H9 (cell line): ENCODE measurements around the gene FAM76B. TPM values are rescaled to one million over a fixed set of nuclear protein-coding genes. Genes with fewer than 3 reads are reported as not detected.

Experiments
- DNase-seq: peaks from one replicate; pipeline ENCODE4 v3.0.0-alpha.2; 2017
- H2AFZ ChIP-seq: one replicate; pipeline ENCODE4 v1.6.1; 2013; ENCODE audit warnings: mild to moderate bottlenecking, low read length, control low read depth, moderate library complexity
- H2AK5ac ChIP-seq: 2 replicates; pipeline ENCODE4 v1.6.1; 2013; ENCODE audit warnings: low read length, control low read depth, mixed read lengths; ENCODE audit not compliant: insufficient read length
- H2BK120ac ChIP-seq: one replicate; pipeline ENCODE4 v1.6.1; 2013; ENCODE audit warnings: low read depth, mild to moderate bottlenecking, low read length, control low read depth, inconsistent platforms; ENCODE audit not compliant: poor library complexity, severe bottlenecking
- H2BK12ac ChIP-seq: 2 replicates; pipeline ENCODE4 v1.6.1; 2013; ENCODE audit warnings: low read length, control low read depth, mixed read lengths, low read depth; ENCODE audit not compliant: insufficient read length
- H2BK15ac ChIP-seq: 2 replicates; pipeline ENCODE4 v1.6.1; 2013; ENCODE audit warnings: low read depth, low read length, control low read depth
- H2BK20ac ChIP-seq: one replicate; pipeline ENCODE4 v1.6.1; 2013; ENCODE audit warnings: low read depth, mild to moderate bottlenecking, low read length, control low read depth, inconsistent platforms; ENCODE audit not compliant: poor library complexity, severe bottlenecking
- H2BK5ac ChIP-seq: 2 replicates; pipeline ENCODE4 v1.6.1; 2013; ENCODE audit warnings: low read length, control low read depth, mixed read lengths; ENCODE audit not compliant: insufficient read length
- H3K14ac ChIP-seq: 2 replicates; pipeline ENCODE4 v1.6.1; 2013; ENCODE audit warnings: low read length, control low read depth; ENCODE audit not compliant: insufficient read depth
- H3K18ac ChIP-seq: 2 replicates; pipeline ENCODE4 v1.6.1; 2013; ENCODE audit warnings: low read depth, mild to moderate bottlenecking, mixed read lengths, low read length, control low read depth; ENCODE audit not compliant: insufficient read length
- H3K23ac ChIP-seq: 2 replicates; pipeline ENCODE4 v1.6.1; 2013; ENCODE audit warnings: low read length, control low read depth, mixed read lengths, low read depth; ENCODE audit not compliant: insufficient read length
- H3K23me2 ChIP-seq: 2 replicates; pipeline ENCODE4 v1.6.1; 2013; ENCODE audit warnings: low read depth, mild to moderate bottlenecking, mixed read lengths, low read length, control low read depth; ENCODE audit not compliant: insufficient read length, poor library complexity, severe bottlenecking
- H3K27ac ChIP-seq: 2 replicates; pipeline ENCODE4 v1.5.1; 2013; ENCODE audit warnings: low read length, control low read depth, mixed read lengths, low read depth; ENCODE audit not compliant: insufficient read length
- H3K27me3 ChIP-seq: 2 replicates; pipeline ENCODE4 v1.6.1; 2013; ENCODE audit warnings: low read length, control low read depth, inconsistent platforms; ENCODE audit not compliant: insufficient read depth
- H3K4ac ChIP-seq: 2 replicates; pipeline ENCODE4 v1.6.1; 2013; ENCODE audit warnings: low read depth, mild to moderate bottlenecking, control low read depth, inconsistent platforms, low read length, moderate library complexity
- H3K4me1 ChIP-seq: 2 replicates; pipeline ENCODE4 v1.6.1; 2013; ENCODE audit warnings: low read length, control low read depth, inconsistent platforms; ENCODE audit not compliant: insufficient read depth
- H3K4me2 ChIP-seq: 2 replicates; pipeline ENCODE4 v1.6.1; 2013; ENCODE audit warnings: low read length, control low read depth, mixed read lengths; ENCODE audit not compliant: insufficient read length, insufficient read depth
- H3K56ac ChIP-seq: 2 replicates; pipeline ENCODE4 v1.6.1; 2013; ENCODE audit warnings: low read depth, mild to moderate bottlenecking, mixed read lengths, low read length, control low read depth; ENCODE audit not compliant: insufficient read length
- H3K79me1 ChIP-seq: 2 replicates; pipeline ENCODE4 v1.6.1; 2013; ENCODE audit warnings: low read depth, mild to moderate bottlenecking, moderate library complexity, low read length, control low read depth, inconsistent platforms; ENCODE audit not compliant: insufficient read depth, poor library complexity, severe bottlenecking
- H3K79me2 ChIP-seq: 2 replicates; pipeline ENCODE4 v1.6.1; 2013; ENCODE audit warnings: low read length, control low read depth, inconsistent platforms; ENCODE audit not compliant: insufficient read depth
- H3K9ac ChIP-seq: 2 replicates; pipeline ENCODE4 v1.6.1; 2013; ENCODE audit warnings: low read length, control low read depth, mixed read lengths; ENCODE audit not compliant: insufficient read length; ENCODE audit errors: extremely low read depth
- H3K9me3 ChIP-seq: one replicate; pipeline ENCODE4 v1.6.1; 2013; ENCODE audit warnings: low read depth, low read length, inconsistent platforms; ENCODE audit not compliant: control insufficient read depth
- H3T11ph ChIP-seq: one replicate; pipeline ENCODE4 v1.6.1; 2013; ENCODE audit warnings: mild to moderate bottlenecking, low read length, control low read depth, inconsistent platforms
- H4K20me1 ChIP-seq: one replicate; pipeline ENCODE4 v1.6.1; 2013; ENCODE audit not compliant: control insufficient read depth, insufficient read length, insufficient read depth
- H4K5ac ChIP-seq: 2 replicates; pipeline ENCODE4 v1.6.1; 2013; ENCODE audit warnings: low read depth, mild to moderate bottlenecking, mixed read lengths, low read length, control low read depth; ENCODE audit not compliant: insufficient read length
- H4K8ac ChIP-seq: replicated peaks from 2 replicates; pipeline ENCODE4 v1.6.1; 2013; ENCODE audit warnings: low read length, control low read depth, mixed read lengths, low read depth; ENCODE audit not compliant: insufficient read length
- H4K91ac ChIP-seq: 2 replicates; pipeline ENCODE4 v1.6.1; 2013; ENCODE audit warnings: low read depth, mild to moderate bottlenecking, moderate library complexity, mixed read lengths, low read length, control low read depth; ENCODE audit not compliant: insufficient read length
- H3K27ac Mint-ChIP-seq, 3 experiments: 2 replicates in 2 of 3; 3 replicates in 1 of 3; pipeline ENCODE4 v1.8.0; 2020 to 2021; ENCODE audit warnings: mixed read lengths in 3 of 3, mild to moderate bottlenecking in 1 of 3, moderate library complexity in 1 of 3
- H3K27me3 Mint-ChIP-seq: 2 replicates; pipeline ENCODE4 v1.8.0; 2021; ENCODE audit warnings: low read depth, mild to moderate bottlenecking, moderate library complexity, mixed read lengths
- H3K36me3 Mint-ChIP-seq, 3 experiments: 2 replicates in 2 of 3; 3 replicates in 1 of 3; pipeline ENCODE4 v1.8.0; 2020 to 2021; ENCODE audit warnings: low read depth in 3 of 3, mixed read lengths in 3 of 3; ENCODE audit not compliant: insufficient read depth in 1 of 3
- H3K4me1 Mint-ChIP-seq, 2 experiments: 2 replicates each; pipeline ENCODE4 v1.8.0; 2020; ENCODE audit warnings: mixed read lengths in 2 of 2
- H3K4me3 Mint-ChIP-seq, 2 experiments: 2 replicates in 1 of 2; 3 replicates in 1 of 2; pipeline ENCODE4 v1.8.0; 2020 to 2021; ENCODE audit warnings: mild to moderate bottlenecking in 2 of 2, mixed read lengths in 2 of 2, moderate library complexity in 1 of 2
- H3K9me3 Mint-ChIP-seq, 2 experiments: 2 replicates in 1 of 2; 3 replicates in 1 of 2; pipeline ENCODE4 v1.8.0; 2020; ENCODE audit warnings: mild to moderate bottlenecking in 2 of 2, mixed read lengths in 2 of 2, moderate library complexity in 1 of 2
- WGBS: extraction: QIAGEN DNeasy Blood & Tissue Kit; methylation state at CpG from one replicate; pipeline ENCODE4 v1.1.7; 2013; ENCODE audit warnings: missing lambda C conversion rate, low lambda C conversion rate, mixed read lengths; ENCODE audit not compliant: insufficient read length; ENCODE audit errors: extremely low coverage; 5-methylcytosine and 5-hydroxymethylcytosine counted together
- total RNA-seq: library from RNA; stranded (reverse); gene quantifications from 2 replicates; pipeline ENCODE4 v1.2.1, GENCODE V29; 2021
- TF ChIP-seq, protein P1 (sequence below): fragments of 200-600 bp; sonication (generic); conservative IDR thresholded peaks from 3 replicates; pipeline ENCODE4 v1.8.0; 2021; ENCODE audit warnings: antibody characterized with exemption, mild to moderate bottlenecking

FAM76B gene
- total RNA-seq, 1 experiment from 2014 or later: 31.5 TPM

DNA sequence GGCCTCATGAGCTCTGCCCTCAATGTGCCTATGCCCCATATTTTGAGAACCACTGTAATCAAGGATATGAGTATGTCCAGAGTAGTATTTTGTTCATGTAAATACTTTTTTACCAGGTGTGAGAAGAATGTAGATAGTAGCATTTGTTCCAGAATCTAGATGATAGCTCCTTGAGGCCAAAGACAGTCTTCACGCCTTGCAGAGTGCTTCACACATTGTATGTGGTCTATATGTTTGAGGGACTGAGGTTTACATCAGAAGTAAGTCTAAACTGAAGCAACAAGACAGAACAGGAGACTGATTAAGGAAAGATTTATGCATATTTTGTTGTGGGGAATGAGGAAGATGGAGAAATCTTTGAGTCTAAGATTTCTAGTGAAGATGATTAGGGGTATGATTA lies 13.2 kb upstream of the FAM76B start:
- WGBS: no CpG with 5 or more reads among the region's 1 CpG
- no peaks in the 10 kb centered on the region for H3K4me1 Mint-ChIP-seq
- Histone ChIP-seq H4K8ac (no peak overlapping the region), H3K4me2 (no peak overlapping the region), H3K18ac (no peak overlapping the region), H3K27ac (no peak overlapping the region), H2BK20ac (no peak overlapping the region), H2BK15ac (no peak overlapping the region), H2BK5ac (no peak overlapping the region), H3K56ac (no peak overlapping the region), H2BK120ac (no peak overlapping the region), H3K9ac (no peak overlapping the region), H4K91ac (no peak overlapping the region), H3K23ac (no peak overlapping the region), H3K9me3 (no peaks in the 10 kb centered on the region), H4K20me1 (no peaks in the 10 kb centered on the region), H3T11ph (no peak overlapping the region), H2AK5ac (no peak overlapping the region), H3K4me1 (no peaks in the 10 kb centered on the region), H3K79me2 (no peaks in the 10 kb centered on the region; the same call in 1 of the 2 replicates), H3K23me2 (no peaks in the 10 kb centered on the region), H2BK12ac (no peak overlapping the region), H3K4ac (no peak overlapping the region), H3K79me1 (no peaks in the 10 kb centered on the region), H2AFZ (no peak overlapping the region), H3K14ac (no peak overlapping the region), H3K27me3 (no peaks in the 10 kb centered on the region), H4K5ac (no peak overlapping the region)
- peaks cover 13 to 23% of the 10 kb centered on the region in 2 experiments; a peak in 4 of 5 replicates for H3K9me3 Mint-ChIP-seq
- no peak overlapping the region for H3K27ac Mint-ChIP-seq
- peaks cover 58 to 77% (median 77%) of the 10 kb centered on the region in 3 experiments for H3K36me3 Mint-ChIP-seq
- TF ChIP-seq, protein P1, sequence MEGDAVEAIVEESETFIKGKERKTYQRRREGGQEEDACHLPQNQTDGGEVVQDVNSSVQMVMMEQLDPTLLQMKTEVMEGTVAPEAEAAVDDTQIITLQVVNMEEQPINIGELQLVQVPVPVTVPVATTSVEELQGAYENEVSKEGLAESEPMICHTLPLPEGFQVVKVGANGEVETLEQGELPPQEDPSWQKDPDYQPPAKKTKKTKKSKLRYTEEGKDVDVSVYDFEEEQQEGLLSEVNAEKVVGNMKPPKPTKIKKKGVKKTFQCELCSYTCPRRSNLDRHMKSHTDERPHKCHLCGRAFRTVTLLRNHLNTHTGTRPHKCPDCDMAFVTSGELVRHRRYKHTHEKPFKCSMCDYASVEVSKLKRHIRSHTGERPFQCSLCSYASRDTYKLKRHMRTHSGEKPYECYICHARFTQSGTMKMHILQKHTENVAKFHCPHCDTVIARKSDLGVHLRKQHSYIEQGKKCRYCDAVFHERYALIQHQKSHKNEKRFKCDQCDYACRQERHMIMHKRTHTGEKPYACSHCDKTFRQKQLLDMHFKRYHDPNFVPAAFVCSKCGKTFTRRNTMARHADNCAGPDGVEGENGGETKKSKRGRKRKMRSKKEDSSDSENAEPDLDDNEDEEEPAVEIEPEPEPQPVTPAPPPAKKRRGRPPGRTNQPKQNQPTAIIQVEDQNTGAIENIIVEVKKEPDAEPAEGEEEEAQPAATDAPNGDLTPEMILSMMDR: no peak
- H3K27me3 Mint-ChIP-seq: no peaks in the 10 kb centered on the region
- no peak overlapping the region for H3K4me3 Mint-ChIP-seq
- no peak for DNase-seq
